IMR-90 (cell line): Measurements from ENCODE around the gene CHRNA3. TPM values are rescaled to one million over a fixed set of nuclear protein-coding genes. Genes with fewer than 3 reads are reported as not detected.

ENCODE experiments used
- ATAC-seq: fragments of 200-7000 bp; cut with Tn5 transposase; 2 replicates; pipeline ENCODE4 v1.9.1; 2020; ENCODE audit warnings: low read depth, mild to moderate bottlenecking, moderate library complexity
- BruUV-seq: library from RNA; stranded (reverse); fragments of 400-500 nt; replicated peaks from 2 replicates; lab custom pipeline; 2021; lab: Mats Ljungman, UMichigan
- CTCF ChIA-PET: fragments of 300-600 bp; formaldehyde crosslinking; extraction: SDS; loops from one replicate; lab custom pipeline; 2021; ENCODE audit warnings: antibody characterized with exemption; lab: Yijun Ruan, JAX
- POLR2A ChIA-PET: fragments of 300-600 bp; sonication (Branson Sonifier 250); formaldehyde crosslinking; loops from one replicate; lab custom pipeline; 2022; ENCODE audit warnings: antibody characterized with exemption; ENCODE audit not compliant: unreplicated experiment; lab: Charles Lee
- DNase-seq: peaks from one replicate; pipeline ENCODE4 v3.0.0; 2013
- H2AFZ ChIP-seq: replicated peaks from 2 replicates; pipeline ENCODE3; 2013; ENCODE audit warnings: low read length, mild to moderate bottlenecking; ENCODE audit not compliant: poor library complexity
- H2AK5ac ChIP-seq: 2 replicates; pipeline ENCODE4 v1.6.1; 2013; ENCODE audit warnings: low read depth, low read length, inconsistent platforms
- H2AK9ac ChIP-seq: replicated peaks from 2 replicates; pipeline ENCODE3; 2013; ENCODE audit warnings: mild to moderate bottlenecking, low read depth, low read length, moderate library complexity; ENCODE audit not compliant: poor library complexity
- H2BK120ac ChIP-seq: 2 replicates; pipeline ENCODE4 v1.6.1; 2013; ENCODE audit warnings: low read depth, low read length, inconsistent platforms
- H2BK15ac ChIP-seq: 3 replicates; pipeline ENCODE4 v1.6.1; 2013; ENCODE audit warnings: low read depth, low read length, inconsistent platforms
- H2BK20ac ChIP-seq: 2 replicates; pipeline ENCODE4 v1.6.1; 2013; ENCODE audit warnings: low read depth, mild to moderate bottlenecking, inconsistent platforms, low read length, moderate library complexity
- H2BK5ac ChIP-seq: 2 replicates; pipeline ENCODE4 v1.6.1; 2013; ENCODE audit warnings: mild to moderate bottlenecking, low read depth, low read length, inconsistent platforms; ENCODE audit not compliant: poor library complexity, severe bottlenecking
- H3K14ac ChIP-seq: replicated peaks from 2 replicates; pipeline ENCODE4 v1.6.1; 2013; ENCODE audit warnings: low read depth, low read length, inconsistent platforms
- H3K18ac ChIP-seq: 2 replicates; pipeline ENCODE4 v1.6.1; 2013; ENCODE audit warnings: low read depth, low read length, control low read depth
- H3K23ac ChIP-seq: 2 replicates; pipeline ENCODE4 v1.6.1; 2013; ENCODE audit warnings: low read depth, low read length, inconsistent platforms
- H3K27ac ChIP-seq: 2 replicates; pipeline ENCODE4 v1.5.1; 2013; ENCODE audit warnings: mild to moderate bottlenecking, control low read depth, low read length; ENCODE audit not compliant: insufficient read depth
- H3K27me3 ChIP-seq: 2 replicates; pipeline ENCODE4 v1.6.1; 2013; ENCODE audit warnings: low read length; ENCODE audit not compliant: control insufficient read depth, insufficient read depth
- H3K36me3 ChIP-seq: 2 replicates; pipeline ENCODE4 v1.6.1; 2013; ENCODE audit warnings: low read length, mixed read lengths; ENCODE audit not compliant: control insufficient read depth, insufficient read depth
- H3K4ac ChIP-seq: 2 replicates; pipeline ENCODE4 v1.6.1; 2013; ENCODE audit warnings: low read depth, low read length, inconsistent platforms
- H3K4me1 ChIP-seq: 2 replicates; pipeline ENCODE4 v1.6.1; 2013; ENCODE audit warnings: low read length, mixed read lengths; ENCODE audit not compliant: control insufficient read depth, insufficient read depth
- H3K4me2 ChIP-seq: 2 replicates; pipeline ENCODE4 v1.6.1; 2013; ENCODE audit warnings: low read depth, mild to moderate bottlenecking, control low read depth, low read length, moderate library complexity
- H3K4me3 ChIP-seq: 2 replicates; pipeline ENCODE4 v1.5.1; 2013; ENCODE audit warnings: low read depth, mild to moderate bottlenecking, control low read depth, low read length, moderate library complexity; ENCODE audit not compliant: insufficient read depth
- H3K56ac ChIP-seq: 2 replicates; pipeline ENCODE4 v1.6.1; 2013; ENCODE audit warnings: low read length, inconsistent platforms; ENCODE audit not compliant: insufficient read depth; ENCODE audit errors: extremely low read depth
- H3K79me1 ChIP-seq, 2 experiments: 2 replicates each; pipeline ENCODE4 v1.6.1; 2013; ENCODE audit warnings: low read length in 2 of 2, inconsistent platforms in 1 of 2, low read depth in 1 of 2
- H3K9ac ChIP-seq: 2 replicates; pipeline ENCODE4 v1.6.1; 2013; ENCODE audit warnings: low read depth, low read length, control low read depth
- H3K9me1 ChIP-seq: 2 replicates; pipeline ENCODE4 v1.6.1; 2013; ENCODE audit warnings: low read length, inconsistent platforms; ENCODE audit not compliant: insufficient read depth
- H3K9me3 ChIP-seq: 2 replicates; pipeline ENCODE4 v1.6.1; 2013; ENCODE audit warnings: low read length; ENCODE audit not compliant: control insufficient read depth, insufficient read depth
- H4K20me1 ChIP-seq: 2 replicates; pipeline ENCODE4 v1.6.1; 2013; ENCODE audit warnings: low read length, inconsistent platforms; ENCODE audit not compliant: insufficient read depth
- H4K5ac ChIP-seq: 2 replicates; pipeline ENCODE4 v1.6.1; 2013; ENCODE audit warnings: mild to moderate bottlenecking, low read depth, low read length, control low read depth
- H4K8ac ChIP-seq, 2 experiments: 2 replicates each; pipeline ENCODE4 v1.6.1; 2013; ENCODE audit warnings: low read depth in 2 of 2, low read length in 2 of 2, control low read depth in 1 of 2, inconsistent platforms in 1 of 2
- H4K91ac ChIP-seq: 2 replicates; pipeline ENCODE4 v1.6.1; 2013; ENCODE audit warnings: low read depth, low read length, inconsistent platforms; ENCODE audit not compliant: insufficient read depth
- BHLHE40 ChIP-seq: fragments of 150-350 bp; IDR thresholded peaks from 2 replicates; pipeline ENCODE4 v1.6.1; 2016; ENCODE audit warnings: mild to moderate bottlenecking, low read depth, low read length
- FOS ChIP-seq: fragments of 150-350 bp; IDR thresholded peaks from 2 replicates; pipeline ENCODE4 v1.6.1; 2016; ENCODE audit warnings: low read depth, low read length
- MAZ ChIP-seq: IDR thresholded peaks from 2 replicates; pipeline ENCODE4 v1.6.1; 2012; ENCODE audit warnings: low read depth, mild to moderate bottlenecking, low read length, improper control_type of control experiment, moderate library complexity, borderline replicate concordance
- MXI1 ChIP-seq: IDR thresholded peaks from 2 replicates; pipeline ENCODE4 v1.6.1; 2012; ENCODE audit warnings: low read depth, mild to moderate bottlenecking, low read length, moderate library complexity, borderline replicate concordance
- NFE2L2 ChIP-seq: fragments of 150-350 bp; IDR thresholded peaks from 2 replicates; pipeline ENCODE4 v1.6.1; 2016; ENCODE audit warnings: low read depth, mild to moderate bottlenecking, low read length
- WGBS, 2 experiments: methylation state at CpG; one replicate each; pipeline versions ENCODE4 v1.1.5 to v1.1.7; 2013; ENCODE audit warnings: missing lambda C conversion rate in 2 of 2; ENCODE audit not compliant: insufficient read length in 1 of 2; ENCODE audit errors: extremely low coverage in 2 of 2; 5-methylcytosine and 5-hydroxymethylcytosine counted together
- dilution Hi-C: fragments of 300-500 bp; cut with HindIII; formaldehyde crosslinking; loops from one replicate; pipeline ENCODE4 v1.14.3; 2018; ENCODE audit warnings: low sequenced_read_pairs; ENCODE audit not compliant: unreplicated experiment
- in situ Hi-C: fragments of 300-500 bp; cut with MboI; formaldehyde crosslinking; loops from 3 replicates; pipeline ENCODE4 v1.14.3; 2019; ENCODE audit warnings: low sequenced_read_pairs, inconsistent platforms, mixed read lengths
- intact Hi-C: fragments of 100-400 bp; cut with micrococcal nuclease; formaldehyde crosslinking; loops from 2 replicates; pipeline ENCODE4 v1.10.0; 2022
- polyA plus RNA-seq, 3 experiments: library from polyadenylated mRNA; depleted of rRNA; stranded (reverse); fragments of >200 nt; gene quantifications; 2 replicates each; pipeline ENCODE4 v1.2.3, GENCODE V29; 2012; ENCODE audit warnings: low replicate concordance in 1 of 3
- total RNA-seq: library from RNA; depleted of rRNA; stranded (reverse); fragments of >200 nt; gene quantifications from 2 replicates; pipeline ENCODE4 v1.2.3, GENCODE V29; 2012

Gene CHRNA3
- total and polyA plus RNA-seq, 2 of the 4 experiments (the other 2 are of a cell fraction), result not detected

DNA sequence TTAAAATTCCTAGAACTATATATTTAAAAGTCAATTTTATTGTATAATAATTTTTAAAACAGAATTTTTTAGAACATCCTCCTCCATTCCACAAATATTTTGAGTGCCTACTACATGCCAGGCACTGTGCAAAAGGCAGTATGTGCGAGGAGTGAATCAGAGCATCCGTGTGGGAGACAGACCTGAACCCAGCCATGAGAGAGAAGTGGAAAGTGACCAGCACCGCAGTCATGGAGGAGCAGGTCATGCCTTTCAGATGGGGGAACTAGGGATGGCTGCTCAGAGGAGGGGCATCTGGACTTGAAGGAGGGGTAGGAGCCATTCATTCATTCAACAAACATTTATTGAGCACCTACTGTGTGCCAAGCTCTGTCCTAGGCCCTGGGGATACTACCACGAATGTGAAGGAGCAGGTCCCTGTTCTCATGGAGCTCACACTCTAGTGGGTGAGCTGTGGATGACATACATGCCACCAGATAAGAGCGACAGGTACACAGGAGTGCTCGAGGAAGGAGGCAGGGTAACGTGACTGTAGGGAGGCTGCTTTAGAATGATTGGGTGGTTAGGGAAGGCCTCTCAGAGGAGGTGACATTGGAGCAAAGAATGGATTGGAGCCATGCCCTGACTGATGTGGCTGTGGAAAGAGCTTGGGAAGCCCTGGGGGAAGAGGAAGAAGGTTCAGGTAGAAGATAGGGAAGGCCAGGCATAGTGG, 3.1 kb upstream of the CHRNA3 start:
- Histone ChIP-seq H4K91ac (no peak overlapping the region), H3K9ac (no peak overlapping the region), H3K18ac (no peak overlapping the region), H3K79me1 (no peaks in the 10 kb centered on the region), H3K56ac (no peak overlapping the region), H2BK20ac (no peak overlapping the region), H3K4me2 (no peak overlapping the region), H3K9me1 (no peaks in the 10 kb centered on the region), H3K4me3 (no peak overlapping the region), H2BK120ac (no peak overlapping the region), H3K27me3 (peaks cover 77% of the 10 kb centered on the region), H3K36me3 (no peaks in the 10 kb centered on the region), H4K5ac (no peak overlapping the region), H3K27ac (no peak overlapping the region), H3K4me1 (no peaks in the 10 kb centered on the region), H2AK5ac (no peak overlapping the region), H3K23ac (no peak overlapping the region; the same call in 1 of the 2 replicates), H4K20me1 (0 out of 2 replicates have a peak, but pooled peaks cover 2% of the 10 kb centered on the region), H4K8ac (no peak overlapping the region), H3K14ac (no peak overlapping the region), H2BK5ac (no peak overlapping the region), H3K4ac (no peak overlapping the region), H3K9me3 (no peaks in the 10 kb centered on the region), H2BK15ac (no peak overlapping the region), H2AFZ (no peak overlapping the region), H2AK9ac (no peak overlapping the region)
- WGBS, 2 experiments, result 65% methylated on average over 3 of the region's 7 CpGs; no CpG with 5 or more reads in 1 of the 2 experiments
- in situ Hi-C loops, result no loop called here
- DNase-seq (no peak), ATAC-seq (no peak)
- no TSS peak for BruUV-seq
- dilution Hi-C loops, result no loop called here
- no peak for TF ChIP-seq NFE2L2
- TF ChIP-seq FOS, result no peak
- no peak for TF ChIP-seq MXI1
- TF ChIP-seq MAZ, result no peak
- no peak for TF ChIP-seq BHLHE40
- intact Hi-C loops, result no loop called here
- CTCF ChIA-PET, result no interaction called here
- POLR2A ChIA-PET, result no interaction called here
